DND-41 (cell line): Measurements from ENCODE around the gene OVOL2.

Experiments used
- ATAC-seq: fragments of 200-7000 bp; cut with Tn5 transposase; 3 replicates; pipeline ENCODE4 v1.9.1; 2021; ENCODE audit warnings: low read depth; ENCODE audit not compliant: insufficient read depth
- DNase-seq: peaks from one replicate; pipeline ENCODE4 v3.0.0-alpha.2; 2020
- H2AFZ ChIP-seq: 2 replicates; pipeline ENCODE4 v1.6.0; 2012; ENCODE audit warnings: low read depth, low read length
- H3K27ac ChIP-seq: 2 replicates; pipeline ENCODE4 v1.5.1; 2012; ENCODE audit warnings: low read length, inconsistent platforms
- H3K27me3 ChIP-seq: fragments of 200-600 bp; sonication (generic); 2 replicates; pipeline ENCODE4 v1.6.0; 2012; ENCODE audit warnings: low read length, mild to moderate bottlenecking, inconsistent platforms; ENCODE audit not compliant: insufficient read depth, poor library complexity
- H3K36me3 ChIP-seq: 2 replicates; pipeline ENCODE4 v1.5.1; 2012; ENCODE audit warnings: low read length, inconsistent platforms; ENCODE audit not compliant: insufficient read depth
- H3K4me1 ChIP-seq: 2 replicates; pipeline ENCODE4 v1.5.1; 2012; ENCODE audit warnings: mild to moderate bottlenecking, low read length; ENCODE audit not compliant: insufficient read depth
- H3K4me2 ChIP-seq: 2 replicates; pipeline ENCODE4 v1.6.0; 2012; ENCODE audit warnings: mild to moderate bottlenecking, moderate library complexity, low read length, inconsistent platforms; ENCODE audit not compliant: insufficient read depth
- H3K4me3 ChIP-seq, 2 experiments: fragments of 200-600 bp in 1 of 2; shearing (Covaris generic) in 1 of 2; 2 replicates each; pipeline ENCODE4 v1.5.1; 2012 to 2016; ENCODE audit warnings: inconsistent platforms in 2 of 2, low read length in 2 of 2, mild to moderate bottlenecking in 2 of 2, low read depth in 1 of 2, moderate library complexity in 1 of 2
- H3K79me2 ChIP-seq: 2 replicates; pipeline ENCODE4 v1.6.0; 2012; ENCODE audit warnings: low read length, inconsistent platforms; ENCODE audit not compliant: insufficient read depth
- H3K9ac ChIP-seq: 2 replicates; pipeline ENCODE4 v1.6.0; 2012; ENCODE audit warnings: low read depth, mild to moderate bottlenecking, inconsistent platforms, low read length, moderate library complexity
- H3K9me3 ChIP-seq: 2 replicates; pipeline ENCODE4 v1.5.1; 2012; ENCODE audit warnings: low read length, moderate library complexity, mild to moderate bottlenecking, inconsistent platforms; ENCODE audit not compliant: insufficient read depth, severe bottlenecking
- H4K20me1 ChIP-seq: 2 replicates; pipeline ENCODE4 v1.6.0; 2012; ENCODE audit warnings: low read length; ENCODE audit not compliant: insufficient read depth
- CTCF ChIP-seq: IDR thresholded peaks from 2 replicates; pipeline ENCODE4 v1.5.1; 2012; ENCODE audit warnings: borderline replicate concordance, low read length, moderate library complexity, mild to moderate bottlenecking; ENCODE audit not compliant: poor library complexity, severe bottlenecking; ENCODE audit errors: extremely low read depth
- EZH2 ChIP-seq: IDR thresholded peaks from 3 replicates; pipeline ENCODE4 v1.6.1; 2012; ENCODE audit warnings: borderline replicate concordance, low read depth, mild to moderate bottlenecking, moderate library complexity, low read length, inconsistent platforms; ENCODE audit not compliant: severe bottlenecking

OVOL2 gene

GRCh38 chr20:18032977-18033892, 24.5 kb downstream of the OVOL2 start:
- TF ChIP-seq EZH2 (no peak), CTCF (no peak)
- Histone ChIP-seq H3K9me3 (no peaks in the 10 kb centered on the region), H4K20me1 (no peaks in the 10 kb centered on the region), H3K27ac (no peak overlapping the region), H3K36me3 (no peaks in the 10 kb centered on the region), H3K79me2 (no peaks in the 10 kb centered on the region), H3K4me1 (no peaks in the 10 kb centered on the region), H3K27me3 (peaks cover 19% of the 10 kb centered on the region), H3K4me2 (no peak overlapping the region), H3K9ac (no peak overlapping the region), H2AFZ (no peak overlapping the region), H3K4me3 (no peak overlapping the region)
- DNase-seq, result no peak
- no peak for ATAC-seq

- no peak overlapping the region for H3K27ac ChIP-seq
- H2AFZ ChIP-seq, result no peak overlapping the region
- no peaks in the 10 kb centered on the region for H3K4me1 ChIP-seq
- H3K27me3 ChIP-seq, result peaks cover 19% of the 10 kb centered on the region
- DNase-seq, result no peak
- no peak for ATAC-seq
- H3K79me2 ChIP-seq, result no peaks in the 10 kb centered on the region
- TF ChIP-seq CTCF, result no peak
- TF ChIP-seq EZH2, result no peak
- no peak overlapping the region for H3K9ac ChIP-seq
- H3K4me3 ChIP-seq, result no peak overlapping the region
- H3K4me2 ChIP-seq, result no peak overlapping the region
- H3K9me3 ChIP-seq, result no peaks in the 10 kb centered on the region
- H3K36me3 ChIP-seq, result no peaks in the 10 kb centered on the region
- no peaks in the 10 kb centered on the region for H4K20me1 ChIP-seq
Measured at GRCh38 chr20:18031888-18032509, 25.7 kb downstream of the OVOL2 start.

GRCh38 chr20:18031050-18031449, 26.7 kb downstream of the OVOL2 start:
- peaks cover 16% of the 10 kb centered on the region for H3K27me3 ChIP-seq
- no peak overlapping the region for H3K27ac ChIP-seq
- no peak overlapping the region for H3K9ac ChIP-seq
- H3K4me1 ChIP-seq, result no peaks in the 10 kb centered on the region
- ATAC-seq (no peak), DNase-seq (no peak)
- H3K4me2 ChIP-seq, result no peak overlapping the region
- H4K20me1 ChIP-seq, result no peaks in the 10 kb centered on the region
- no peaks in the 10 kb centered on the region for H3K79me2 ChIP-seq
- no peaks in the 10 kb centered on the region for H3K9me3 ChIP-seq
- TF ChIP-seq CTCF, result no peak
- TF ChIP-seq EZH2, result no peak
- no peaks in the 10 kb centered on the region for H3K36me3 ChIP-seq
- no peak overlapping the region for H3K4me3 ChIP-seq
- H2AFZ ChIP-seq, result no peak overlapping the region
